Measurements from ENCODE around the gene XXYLT1. TPM values are rescaled to one million over a fixed set of nuclear protein-coding genes. Genes with fewer than 3 reads are reported as not detected.
A peak's percentile ranks its signal among the peaks of the same experiment; 100 is the strongest.

The XXYLT1 gene
- total RNA-seq, 6 experiments from 2014 or later, result 1.7 to 6.5 (median 2.1) TPM

GRCh38 chr3:195163719-195164572, 107.0 kb downstream of the XXYLT1 start:
- no peak for TF ChIP-seq CTCF (IDR thresholded peaks at IDR 0.05)
- TF ChIP-seq POLR2A (IDR thresholded peaks at IDR 0.05), result no peak
- no peak overlapping the region for H3K27ac ChIP-seq
- no peaks in the 10 kb centered on the region for H3K9me3 ChIP-seq
- H3K27me3 ChIP-seq, result no peaks in the 10 kb centered on the region
- no peak for ATAC-seq
- WGBS (ENCODE audit: insufficient coverage, low coverage, low lambda C conversion rate, missing lambda C conversion rate), result 60% methylated on average over 6 of the region's 7 CpGs
- H3K4me1 ChIP-seq, result peaks cover 0 to 5% (median 0%) of the 10 kb centered on the region in 4 donors
- no peaks in the 10 kb centered on the region for H3K36me3 ChIP-seq
- H3K4me3 ChIP-seq, result no peak overlapping the region
- intact Hi-C loops (cut with DNase I), result no loop called here
- DNase-seq, result no peak

GRCh38 chr3:195162816-195163215, 108.1 kb downstream of the XXYLT1 start:
- no peaks in the 10 kb centered on the region for H3K9me3 ChIP-seq
- TF ChIP-seq CTCF (IDR thresholded peaks at IDR 0.05) (no peak), POLR2A (IDR thresholded peaks at IDR 0.05) (no peak)
- WGBS (ENCODE audit: insufficient coverage, low coverage, low lambda C conversion rate, missing lambda C conversion rate), result 76% methylated on average over 5 of the region's 5 CpGs
- DNase-seq (no peak), ATAC-seq (no peak)
- H3K4me1 ChIP-seq, result peaks cover 0 to 5% (median 0%) of the 10 kb centered on the region in 4 donors
- H3K36me3 ChIP-seq, result no peaks in the 10 kb centered on the region
- intact Hi-C loops (cut with DNase I), result no loop called here
- no peak overlapping the region for H3K27ac ChIP-seq
- H3K27me3 ChIP-seq, result no peaks in the 10 kb centered on the region
- H3K4me3 ChIP-seq, result no peak overlapping the region

DNA sequence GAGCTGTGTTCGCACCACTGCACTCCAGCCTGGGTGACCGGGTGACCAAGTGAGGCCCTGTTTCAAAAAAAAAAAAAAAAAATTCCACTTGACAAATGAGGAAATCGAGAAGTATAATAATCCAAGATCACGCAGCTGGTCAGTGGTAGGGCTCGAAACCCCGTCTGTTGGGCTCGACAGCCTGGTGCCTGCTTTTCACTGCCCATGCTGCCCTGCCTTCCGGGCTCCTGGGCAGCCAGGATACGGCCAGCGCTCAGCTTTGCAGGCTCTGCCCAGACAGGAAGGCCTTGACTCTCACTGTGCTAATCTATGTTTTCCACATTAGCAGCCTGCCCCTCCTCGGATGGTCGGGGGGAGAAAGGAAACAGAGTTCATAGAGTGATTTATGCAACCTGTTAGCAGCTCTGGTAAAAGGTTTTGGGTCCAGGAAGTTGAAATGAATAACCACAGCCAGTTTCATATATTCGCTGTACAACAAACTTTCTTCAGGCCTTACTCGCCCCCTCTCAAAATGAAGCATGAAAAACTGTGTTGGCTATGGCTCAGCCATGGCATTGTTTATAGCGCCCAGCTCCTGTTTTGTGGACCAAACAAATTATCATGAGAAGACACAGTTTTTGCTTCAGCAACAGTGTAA, 108.8 kb downstream of the XXYLT1 start:
- H3K36me3 ChIP-seq, result no peaks in the 10 kb centered on the region
- 38% methylated on average over 12 of the region's 15 CpGs for WGBS (ENCODE audit: insufficient coverage, low coverage, low lambda C conversion rate, missing lambda C conversion rate)
- DNase-seq, result peak in 1 of 3 donors; percentile 49
- H3K27me3 ChIP-seq, result no peaks in the 10 kb centered on the region
- TF ChIP-seq CTCF (IDR thresholded peaks at IDR 0.05) (no peak), POLR2A (IDR thresholded peaks at IDR 0.05) (no peak)
- no peaks in the 10 kb centered on the region for H3K9me3 ChIP-seq
- peak; percentile 65 to 76 (median 72) for ATAC-seq
- peaks cover 0 to 5% (median 0%) of the 10 kb centered on the region in 4 donors for H3K4me1 ChIP-seq
- intact Hi-C loops (cut with DNase I), result no loop called here
- H3K27ac ChIP-seq, result peak overlapping the region in 2 of 3 donors; percentile 13 to 64
- H3K4me3 ChIP-seq, result no peak overlapping the region

- Histone ChIP-seq H3K27ac (peak overlapping the region; percentile 13 to 64 (median 34)), H3K4me1 (peaks cover 0 to 5% (median 0%) of the 10 kb centered on the region in 4 donors), H3K36me3 (no peaks in the 10 kb centered on the region), H3K4me3 (no peak overlapping the region), H3K27me3 (no peaks in the 10 kb centered on the region), H3K9me3 (no peaks in the 10 kb centered on the region)
- intact Hi-C loops (cut with DNase I), result no loop called here
- WGBS (ENCODE audit: insufficient coverage, low coverage, low lambda C conversion rate, missing lambda C conversion rate), result no CpG with 5 or more reads among the region's 11 CpGs
- ATAC-seq (peak in 2 of 4 donors; percentile 4 to 12), DNase-seq (no peak)
- TF ChIP-seq CTCF (IDR thresholded peaks at IDR 0.05) (no peak), POLR2A (IDR thresholded peaks at IDR 0.05) (no peak)
These were observed 110.0 kb downstream of the XXYLT1 start for GRCh38 chr3:195160908-195161434.

All from right lobe of liver (tissue), 6 donors.